H9 (cell line): ENCODE measurements around the gene ACER3. TPM values are rescaled to one million over a fixed set of nuclear protein-coding genes. Genes with fewer than 3 reads are reported as not detected.

Experiments used
- DNase-seq: peaks from one replicate; pipeline ENCODE4 v3.0.0-alpha.2; 2017
- H2AFZ ChIP-seq: one replicate; pipeline ENCODE4 v1.6.1; 2013; ENCODE audit warnings: mild to moderate bottlenecking, low read length, control low read depth, moderate library complexity
- H2AK5ac ChIP-seq: 2 replicates; pipeline ENCODE4 v1.6.1; 2013; ENCODE audit warnings: low read length, control low read depth, mixed read lengths; ENCODE audit not compliant: insufficient read length
- H2BK120ac ChIP-seq: one replicate; pipeline ENCODE4 v1.6.1; 2013; ENCODE audit warnings: low read depth, mild to moderate bottlenecking, low read length, control low read depth, inconsistent platforms; ENCODE audit not compliant: poor library complexity, severe bottlenecking
- H2BK12ac ChIP-seq: 2 replicates; pipeline ENCODE4 v1.6.1; 2013; ENCODE audit warnings: low read length, control low read depth, mixed read lengths, low read depth; ENCODE audit not compliant: insufficient read length
- H2BK15ac ChIP-seq: 2 replicates; pipeline ENCODE4 v1.6.1; 2013; ENCODE audit warnings: low read depth, low read length, control low read depth
- H2BK20ac ChIP-seq: one replicate; pipeline ENCODE4 v1.6.1; 2013; ENCODE audit warnings: low read depth, mild to moderate bottlenecking, low read length, control low read depth, inconsistent platforms; ENCODE audit not compliant: poor library complexity, severe bottlenecking
- H2BK5ac ChIP-seq: 2 replicates; pipeline ENCODE4 v1.6.1; 2013; ENCODE audit warnings: low read length, control low read depth, mixed read lengths; ENCODE audit not compliant: insufficient read length
- H3K14ac ChIP-seq: 2 replicates; pipeline ENCODE4 v1.6.1; 2013; ENCODE audit warnings: low read length, control low read depth; ENCODE audit not compliant: insufficient read depth
- H3K18ac ChIP-seq: 2 replicates; pipeline ENCODE4 v1.6.1; 2013; ENCODE audit warnings: low read depth, mild to moderate bottlenecking, mixed read lengths, low read length, control low read depth; ENCODE audit not compliant: insufficient read length
- H3K23ac ChIP-seq: 2 replicates; pipeline ENCODE4 v1.6.1; 2013; ENCODE audit warnings: low read length, control low read depth, mixed read lengths, low read depth; ENCODE audit not compliant: insufficient read length
- H3K23me2 ChIP-seq: 2 replicates; pipeline ENCODE4 v1.6.1; 2013; ENCODE audit warnings: low read depth, mild to moderate bottlenecking, mixed read lengths, low read length, control low read depth; ENCODE audit not compliant: insufficient read length, poor library complexity, severe bottlenecking
- H3K27ac ChIP-seq: 2 replicates; pipeline ENCODE4 v1.5.1; 2013; ENCODE audit warnings: low read length, control low read depth, mixed read lengths, low read depth; ENCODE audit not compliant: insufficient read length
- H3K27me3 ChIP-seq: 2 replicates; pipeline ENCODE4 v1.6.1; 2013; ENCODE audit warnings: low read length, control low read depth, inconsistent platforms; ENCODE audit not compliant: insufficient read depth
- H3K4ac ChIP-seq: 2 replicates; pipeline ENCODE4 v1.6.1; 2013; ENCODE audit warnings: low read depth, mild to moderate bottlenecking, control low read depth, inconsistent platforms, low read length, moderate library complexity
- H3K4me1 ChIP-seq: 2 replicates; pipeline ENCODE4 v1.6.1; 2013; ENCODE audit warnings: low read length, control low read depth, inconsistent platforms; ENCODE audit not compliant: insufficient read depth
- H3K4me2 ChIP-seq: 2 replicates; pipeline ENCODE4 v1.6.1; 2013; ENCODE audit warnings: low read length, control low read depth, mixed read lengths; ENCODE audit not compliant: insufficient read length, insufficient read depth
- H3K56ac ChIP-seq: 2 replicates; pipeline ENCODE4 v1.6.1; 2013; ENCODE audit warnings: low read depth, mild to moderate bottlenecking, mixed read lengths, low read length, control low read depth; ENCODE audit not compliant: insufficient read length
- H3K79me1 ChIP-seq: 2 replicates; pipeline ENCODE4 v1.6.1; 2013; ENCODE audit warnings: low read depth, mild to moderate bottlenecking, moderate library complexity, low read length, control low read depth, inconsistent platforms; ENCODE audit not compliant: insufficient read depth, poor library complexity, severe bottlenecking
- H3K79me2 ChIP-seq: 2 replicates; pipeline ENCODE4 v1.6.1; 2013; ENCODE audit warnings: low read length, control low read depth, inconsistent platforms; ENCODE audit not compliant: insufficient read depth
- H3K9ac ChIP-seq: 2 replicates; pipeline ENCODE4 v1.6.1; 2013; ENCODE audit warnings: low read length, control low read depth, mixed read lengths; ENCODE audit not compliant: insufficient read length; ENCODE audit errors: extremely low read depth
- H3K9me3 ChIP-seq: one replicate; pipeline ENCODE4 v1.6.1; 2013; ENCODE audit warnings: low read depth, low read length, inconsistent platforms; ENCODE audit not compliant: control insufficient read depth
- H3T11ph ChIP-seq: one replicate; pipeline ENCODE4 v1.6.1; 2013; ENCODE audit warnings: mild to moderate bottlenecking, low read length, control low read depth, inconsistent platforms
- H4K20me1 ChIP-seq: one replicate; pipeline ENCODE4 v1.6.1; 2013; ENCODE audit not compliant: control insufficient read depth, insufficient read length, insufficient read depth
- H4K5ac ChIP-seq: 2 replicates; pipeline ENCODE4 v1.6.1; 2013; ENCODE audit warnings: low read depth, mild to moderate bottlenecking, mixed read lengths, low read length, control low read depth; ENCODE audit not compliant: insufficient read length
- H4K8ac ChIP-seq: replicated peaks from 2 replicates; pipeline ENCODE4 v1.6.1; 2013; ENCODE audit warnings: low read length, control low read depth, mixed read lengths, low read depth; ENCODE audit not compliant: insufficient read length
- H4K91ac ChIP-seq: 2 replicates; pipeline ENCODE4 v1.6.1; 2013; ENCODE audit warnings: low read depth, mild to moderate bottlenecking, moderate library complexity, mixed read lengths, low read length, control low read depth; ENCODE audit not compliant: insufficient read length
- H3K27ac Mint-ChIP-seq, 3 experiments: 2 replicates in 2 of 3; 3 replicates in 1 of 3; pipeline ENCODE4 v1.8.0; 2020 to 2021; ENCODE audit warnings: mixed read lengths in 3 of 3, mild to moderate bottlenecking in 1 of 3, moderate library complexity in 1 of 3
- H3K27me3 Mint-ChIP-seq: 2 replicates; pipeline ENCODE4 v1.8.0; 2021; ENCODE audit warnings: low read depth, mild to moderate bottlenecking, moderate library complexity, mixed read lengths
- H3K36me3 Mint-ChIP-seq, 3 experiments: 2 replicates in 2 of 3; 3 replicates in 1 of 3; pipeline ENCODE4 v1.8.0; 2020 to 2021; ENCODE audit warnings: low read depth in 3 of 3, mixed read lengths in 3 of 3; ENCODE audit not compliant: insufficient read depth in 1 of 3
- H3K4me1 Mint-ChIP-seq, 2 experiments: 2 replicates each; pipeline ENCODE4 v1.8.0; 2020; ENCODE audit warnings: mixed read lengths in 2 of 2
- H3K4me3 Mint-ChIP-seq, 2 experiments: 2 replicates in 1 of 2; 3 replicates in 1 of 2; pipeline ENCODE4 v1.8.0; 2020 to 2021; ENCODE audit warnings: mild to moderate bottlenecking in 2 of 2, mixed read lengths in 2 of 2, moderate library complexity in 1 of 2
- H3K9me3 Mint-ChIP-seq, 2 experiments: 2 replicates in 1 of 2; 3 replicates in 1 of 2; pipeline ENCODE4 v1.8.0; 2020; ENCODE audit warnings: mild to moderate bottlenecking in 2 of 2, mixed read lengths in 2 of 2, moderate library complexity in 1 of 2
- CTCF ChIP-seq: fragments of 200-600 bp; sonication (generic); conservative IDR thresholded peaks from 3 replicates; pipeline ENCODE4 v1.8.0; 2021; ENCODE audit warnings: antibody characterized with exemption, mild to moderate bottlenecking
- WGBS: extraction: QIAGEN DNeasy Blood & Tissue Kit; methylation state at CpG from one replicate; pipeline ENCODE4 v1.1.7; 2013; ENCODE audit warnings: missing lambda C conversion rate, low lambda C conversion rate, mixed read lengths; ENCODE audit not compliant: insufficient read length; ENCODE audit errors: extremely low coverage; 5-methylcytosine and 5-hydroxymethylcytosine counted together
- total RNA-seq: library from RNA; stranded (reverse); gene quantifications from 2 replicates; pipeline ENCODE4 v1.2.1, GENCODE V29; 2021

Gene ACER3
- total RNA-seq, 1 experiment from 2014 or later: 14.7 TPM

- no peaks in the 10 kb centered on the region for H3K27me3 Mint-ChIP-seq
- H2BK15ac ChIP-seq: no peak overlapping the region
- no peak overlapping the region for H3K9ac ChIP-seq
- H3K4me1 ChIP-seq: no peaks in the 10 kb centered on the region
- no peaks in the 10 kb centered on the region for H3K79me1 ChIP-seq
- H3K36me3 Mint-ChIP-seq: peaks cover 10 to 11% (median 11%) of the 10 kb centered on the region in 3 experiments
- H4K91ac ChIP-seq: no peak overlapping the region
- H3K18ac ChIP-seq: no peak overlapping the region
- no peak overlapping the region for H3K4me2 ChIP-seq
- H3K27me3 ChIP-seq: no peaks in the 10 kb centered on the region
- H3K27ac ChIP-seq: no peak overlapping the region
- H3K27ac Mint-ChIP-seq: no peak overlapping the region; a peak in 1 of 7 replicates
- no peak overlapping the region for H3K4me3 Mint-ChIP-seq
- no peak overlapping the region for H2AK5ac ChIP-seq
- no peaks in the 10 kb centered on the region for H3K9me3 Mint-ChIP-seq
- no peak overlapping the region for H3K4ac ChIP-seq
- no CpG with 5 or more reads among the region's 6 CpGs for WGBS
- no peak overlapping the region for H2BK5ac ChIP-seq
- no peak overlapping the region for H3T11ph ChIP-seq
- H4K20me1 ChIP-seq: no peaks in the 10 kb centered on the region
- no peak overlapping the region for H2BK120ac ChIP-seq
- H4K8ac ChIP-seq: no peak overlapping the region
- H3K14ac ChIP-seq: no peak overlapping the region
- no peak for TF ChIP-seq CTCF
- no peak overlapping the region for H4K5ac ChIP-seq
- no peaks in the 10 kb centered on the region for H3K23me2 ChIP-seq
- no peak overlapping the region for H2AFZ ChIP-seq
- no peak overlapping the region for H2BK12ac ChIP-seq
- H3K79me2 ChIP-seq: no peaks in the 10 kb centered on the region
- H3K9me3 ChIP-seq: no peaks in the 10 kb centered on the region
- no peak overlapping the region for H3K56ac ChIP-seq
- no peak overlapping the region for H3K23ac ChIP-seq
- DNase-seq: no peak
- no peak overlapping the region for H2BK20ac ChIP-seq
- peaks cover 8 to 10% of the 10 kb centered on the region in 2 experiments; a peak in 3 of 4 replicates for H3K4me1 Mint-ChIP-seq
Measured at GRCh38 chr11:76872959-76873827, 12.5 kb downstream of the ACER3 start.
